ENCODE data around the gene ATP9A. TPM values are rescaled to one million over a fixed set of nuclear protein-coding genes. Genes with fewer than 3 reads are reported as not detected.

ATP9A gene
- total and polyA plus RNA-seq, 4 donors: 2.4 to 16.7 (median 9.9) TPM

- TF ChIP-seq ZBTB33 (IDR thresholded peaks at IDR 0.05): no peak
These were observed 192.7 kb downstream of the ATP9A start (continued) for GRCh38 chr20:51575486-51575885.

- Histone ChIP-seq H3K4me1 (ENCODE audit: control insufficient read depth in 4 of 4, insufficient read depth in 4 of 4, low read length in 3 of 4) (no peaks in the 10 kb centered on the region), H3K9me3 (ENCODE audit: control insufficient read depth in 4 of 4, low read length in 3 of 4) (no peaks in the 10 kb centered on the region), H3K27ac (ENCODE audit: low read depth in 1 of 2, low read length in 2 of 2) (no peak overlapping the region), H3K4me3 (ENCODE audit: low read depth in 1 of 3, low read length in 3 of 3) (no peak overlapping the region), H3K27me3 (ENCODE audit: control insufficient read depth in 4 of 4, insufficient read depth in 4 of 4, low read length in 3 of 4) (no peaks in the 10 kb centered on the region), H3K36me3 (ENCODE audit: control insufficient read depth in 4 of 4, insufficient read depth in 3 of 4, low read depth in 1 of 4, low read length in 3 of 4) (no peaks in the 10 kb centered on the region), H3K9ac (ENCODE audit: low read depth in 1 of 2, low read length in 2 of 2) (no peak overlapping the region)
- no peak for TF ChIP-seq GABPA (IDR thresholded peaks at IDR 0.05 in 1 of 2, conservative IDR thresholded peaks at IDR 0.05 in 1 of 2)
- no peak for TF ChIP-seq SP1 (IDR thresholded peaks at IDR 0.05)
- TF ChIP-seq EGR1 (IDR thresholded peaks at IDR 0.05; ENCODE audit: low read depth in 2 of 2): no peak
- no peak for TF ChIP-seq RXRA (IDR thresholded peaks at IDR 0.05)
- no peak for TF ChIP-seq FOXA2 (IDR thresholded peaks at IDR 0.05)
- no peak for TF ChIP-seq MAX (IDR thresholded peaks at IDR 0.05)
- TF ChIP-seq HNF4A (conservative IDR thresholded peaks at IDR 0.05): no peak
- TF ChIP-seq JUND (IDR thresholded peaks at IDR 0.05): no peak
- TF ChIP-seq RAD21 (IDR thresholded peaks at IDR 0.05): no peak
- no peak for TF ChIP-seq CTCF (IDR thresholded peaks at IDR 0.05; ENCODE audit: low read depth, low read length, missing input control)
- TF ChIP-seq TAF1 (conservative IDR thresholded peaks at IDR 0.05): no peak
- no peak for TF ChIP-seq YY1 (IDR thresholded peaks at IDR 0.05)
- TF ChIP-seq FOXA1 (IDR thresholded peaks at IDR 0.05): no peak
- TF ChIP-seq HNF4G (IDR thresholded peaks at IDR 0.05): no peak
- TF ChIP-seq REST (IDR thresholded peaks at IDR 0.05): no peak
- no peak for TF ChIP-seq NR2F2 (IDR thresholded peaks at IDR 0.05)
- no peak for TF ChIP-seq ZBTB33 (IDR thresholded peaks at IDR 0.05)
- no peak for TF ChIP-seq ATF3 (IDR thresholded peaks at IDR 0.05)
- 96% methylated on average over 6 of the region's 6 CpGs for WGBS
- DNase-seq (ENCODE audit: low spot score): no peak
These were observed 193.7 kb downstream of the ATP9A start for GRCh38 chr20:51574248-51575033.

Data from liver (tissue), 9 donors.